Esophagus muscularis mucosa (tissue), 3 donors: ENCODE results near the gene DMWD.

Experiments
- POLR2AphosphoS5 ChIP-seq, 2 donors: sonication (generic); formaldehyde crosslinking; IDR thresholded peaks; one replicate each; pipeline ENCODE4 v1.6.1; 2017; ENCODE audit warnings: antibody characterized with exemption in 2 of 2
- TF ChIP-seq, protein P1 (sequence below), 3 experiments: fragments of 200-600 bp in 2 of 3; fragments of 450-650 bp in 1 of 3; sonication (generic) in 2 of 3; IDR thresholded peaks; one replicate each; pipeline ENCODE4 v1.5.1; 2017 to 2019; ENCODE audit warnings: antibody characterized with exemption in 3 of 3, mild to moderate bottlenecking in 2 of 3, moderate library complexity in 1 of 3

DNA sequence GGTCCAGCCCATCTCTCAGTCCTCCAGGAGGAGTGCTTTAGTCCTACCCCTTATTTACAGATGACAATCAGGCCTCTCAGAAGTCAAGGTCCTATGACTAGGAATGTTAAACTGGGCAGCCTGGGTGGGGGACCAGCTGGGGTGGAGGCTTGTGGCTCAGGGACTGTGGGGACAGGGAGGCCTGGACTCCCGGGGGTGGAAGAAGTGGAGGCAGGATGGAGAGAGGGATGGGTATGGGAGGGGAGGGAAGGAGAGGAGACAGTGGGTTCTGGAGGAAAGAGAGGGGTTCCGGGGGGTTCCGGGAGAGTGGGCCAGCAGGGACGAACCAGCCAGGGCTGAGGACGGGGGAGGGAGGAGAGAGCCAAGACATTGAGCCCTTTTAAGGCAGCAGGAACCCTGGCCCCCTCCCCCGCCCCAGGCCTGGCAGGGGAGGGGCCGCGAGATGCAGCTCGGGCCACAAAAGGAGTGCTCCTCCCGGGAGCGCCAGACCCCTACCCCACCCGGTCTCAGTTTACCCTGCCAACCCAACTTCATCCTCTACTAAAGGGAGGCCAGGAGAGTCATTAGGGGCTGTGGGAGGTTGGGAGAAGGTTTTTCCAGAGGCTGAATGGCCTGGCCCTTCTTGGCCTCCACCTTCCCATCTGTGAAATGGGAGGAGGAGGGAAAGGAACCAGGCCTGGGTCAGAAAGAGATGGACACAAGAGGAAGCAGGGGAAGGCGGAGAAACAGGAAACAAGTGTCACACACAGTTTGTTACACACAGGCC lies 12.0 kb downstream of the DMWD start:
- TF ChIP-seq, protein P1, sequence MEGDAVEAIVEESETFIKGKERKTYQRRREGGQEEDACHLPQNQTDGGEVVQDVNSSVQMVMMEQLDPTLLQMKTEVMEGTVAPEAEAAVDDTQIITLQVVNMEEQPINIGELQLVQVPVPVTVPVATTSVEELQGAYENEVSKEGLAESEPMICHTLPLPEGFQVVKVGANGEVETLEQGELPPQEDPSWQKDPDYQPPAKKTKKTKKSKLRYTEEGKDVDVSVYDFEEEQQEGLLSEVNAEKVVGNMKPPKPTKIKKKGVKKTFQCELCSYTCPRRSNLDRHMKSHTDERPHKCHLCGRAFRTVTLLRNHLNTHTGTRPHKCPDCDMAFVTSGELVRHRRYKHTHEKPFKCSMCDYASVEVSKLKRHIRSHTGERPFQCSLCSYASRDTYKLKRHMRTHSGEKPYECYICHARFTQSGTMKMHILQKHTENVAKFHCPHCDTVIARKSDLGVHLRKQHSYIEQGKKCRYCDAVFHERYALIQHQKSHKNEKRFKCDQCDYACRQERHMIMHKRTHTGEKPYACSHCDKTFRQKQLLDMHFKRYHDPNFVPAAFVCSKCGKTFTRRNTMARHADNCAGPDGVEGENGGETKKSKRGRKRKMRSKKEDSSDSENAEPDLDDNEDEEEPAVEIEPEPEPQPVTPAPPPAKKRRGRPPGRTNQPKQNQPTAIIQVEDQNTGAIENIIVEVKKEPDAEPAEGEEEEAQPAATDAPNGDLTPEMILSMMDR (IDR thresholded peaks at IDR 0.05) = no peak
- TF ChIP-seq POLR2AphosphoS5 (IDR thresholded peaks at IDR 0.05) = peak; percentile 32 to 65
